H1 (cell line): ENCODE measurements around the gene CEP83. TPM values are rescaled to one million over a fixed set of nuclear protein-coding genes. Genes with fewer than 3 reads are reported as not detected.

Source experiments
- GABPA ChIP-seq: IDR thresholded peaks from 2 replicates; pipeline ENCODE4 v1.6.1; 2011; ENCODE audit warnings: mild to moderate bottlenecking, low read length, moderate library complexity, borderline replicate concordance; ENCODE audit not compliant: insufficient read depth
- POLR2A ChIP-seq, 2 experiments: IDR thresholded peaks; 1 replicate in 1 of 2; 2 replicates in 1 of 2; pipeline ENCODE4 v1.6.1; 2011; ENCODE audit warnings: low read depth in 2 of 2, low read length in 2 of 2, mild to moderate bottlenecking in 2 of 2; ENCODE audit errors: control extremely low read depth in 1 of 2
- SAP30 ChIP-seq: fragments of 300-600 bp; sonication (generic); IDR thresholded peaks from 2 replicates; pipeline ENCODE4 v1.7.1; 2012; ENCODE audit warnings: low read length, moderate library complexity, mild to moderate bottlenecking, inconsistent platforms; ENCODE audit not compliant: insufficient read depth, insufficient replicate concordance
- SIN3A ChIP-seq, 2 experiments: IDR thresholded peaks in 1 of 2; conservative IDR thresholded peaks in 1 of 2; 2 replicates each; pipeline ENCODE4 v1.6.1; 2011 to 2012; ENCODE audit warnings: low read length in 2 of 2, improper control_type of control experiment in 1 of 2, low read depth in 1 of 2, mild to moderate bottlenecking in 1 of 2
- SP2 ChIP-seq: IDR thresholded peaks from 2 replicates; pipeline ENCODE4 v1.6.1; 2012; ENCODE audit warnings: mild to moderate bottlenecking, low read length, inconsistent platforms
- TBP ChIP-seq: IDR thresholded peaks from 2 replicates; pipeline ENCODE4 v1.6.1; 2011; ENCODE audit warnings: low read depth, low read length, improper control_type of control experiment
- YY1 ChIP-seq: IDR thresholded peaks from 2 replicates; pipeline ENCODE4 v1.6.1; 2011; ENCODE audit warnings: low read depth, mild to moderate bottlenecking, low read length
- polyA plus RNA-seq, 7 experiments: library from polyadenylated mRNA; depleted of rRNA in 3 of 7; stranded (reverse) in 5 of 7; unstranded in 2 of 7; fragments of >200 nt in 5 of 7; fragments of 200-250 nt in 2 of 7; gene quantifications; 1 replicate in 5 of 7; 2 replicates in 1 of 7; 4 replicates in 1 of 7; pipeline versions ENCODE4 v1.2.1 to v1.2.3, GENCODE V29; 2011 to 2013; ENCODE audit warnings: missing spikeins in 2 of 7, mixed read lengths in 2 of 7
- total RNA-seq: library from RNA; stranded (reverse); fragmentation: NEBNext Ultra II Directional; extraction: Animal tissue kit (Norgen Biotek cat#: 25700); gene quantifications from 2 replicates; pipeline ENCODE4 v1.2.1, GENCODE V29; 2021

CEP83 gene
- total and polyA plus RNA-seq, 2 of the 8 experiments (the other 6 are each of a cell fraction or from before 2014, with no cell fraction given): 6.0 to 25.8 TPM

- TF ChIP-seq YY1: no peak
- no peak for TF ChIP-seq SAP30
- no peak for TF ChIP-seq GABPA
- no peak for TF ChIP-seq POLR2A (IDR thresholded peaks at IDR 0.05; ENCODE audit: control extremely low read depth in 1 of 2, low read depth in 2 of 2, low read length in 2 of 2)
- no peak for TF ChIP-seq SP2
- no peak for TF ChIP-seq TBP
- TF ChIP-seq SIN3A (conservative IDR thresholded peaks at IDR 0.05 in 1 of 2, IDR thresholded peaks at IDR 0.05 in 1 of 2; ENCODE audit: low read depth in 1 of 2, low read length in 2 of 2): no peak
Measured at GRCh38 chr12:94284859-94285258, 174.8 kb downstream of the CEP83 start (continued).
